ENCODE measurements around the gene CCDC184.
"Not testable (repeated sequence)": the region's sequence is repeated elsewhere in the genome, so short reads cannot be mapped to it uniquely, and the experiment has no call there.

CCDC184 gene

GRCh38 chr12:48203192-48203591 lies 19.7 kb downstream of the CCDC184 start, which contains the start of gene OR10AD1:
TSS of gene OR10AD1 (minus strand) at chr12:48203292. CDS start at chr12:48203292, 0 bp downstream.
- DNase-seq (ENCODE audit: low read depth, low spot score): no peak

GRCh38 chr12:48209495-48209894 lies 26.1 kb downstream of the CCDC184 start:
- not testable (repeated sequence) for DNase-seq (ENCODE audit: low read depth, low spot score)

DNA sequence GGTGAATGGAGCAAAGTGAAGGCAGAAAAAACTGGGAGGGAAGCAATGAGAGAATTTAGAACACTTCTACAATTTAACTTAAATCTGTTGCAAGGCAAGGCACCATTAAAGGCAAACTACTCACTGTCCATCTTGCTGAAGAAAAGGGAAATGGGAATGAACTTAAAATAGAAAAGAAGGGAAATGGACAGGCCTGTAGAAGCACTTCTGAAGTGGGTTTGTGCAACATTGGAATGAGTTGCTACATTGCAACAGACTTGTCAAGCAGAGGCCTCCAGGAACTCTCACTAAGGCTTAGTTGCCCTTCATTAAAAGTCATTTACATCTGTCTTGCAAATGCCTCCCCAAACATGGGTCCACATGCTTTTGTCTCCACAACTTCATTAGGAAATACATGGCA lies 33.3 kb downstream of the CCDC184 start:
- no peak for DNase-seq (ENCODE audit: low read depth, low spot score)

DNA sequence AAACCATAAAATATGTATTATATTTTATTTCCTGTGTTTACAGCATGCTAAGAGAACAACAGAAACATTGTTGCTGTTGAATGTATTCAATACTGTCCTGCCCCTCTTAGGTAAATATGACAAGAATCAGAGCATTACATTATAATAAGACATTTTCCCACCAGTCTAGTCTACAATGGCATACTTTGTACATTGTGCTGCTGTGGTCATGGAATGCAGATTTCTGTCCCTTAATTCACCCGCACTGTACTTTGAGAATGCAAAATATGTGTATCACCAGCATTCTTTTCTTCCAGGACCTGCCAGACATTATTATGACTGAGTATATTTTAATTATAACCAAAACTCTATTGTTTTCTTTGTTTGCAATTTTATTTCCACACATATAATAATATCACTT lies 36.2 kb downstream of the CCDC184 start:
- no peak for DNase-seq (ENCODE audit: low read depth, low spot score)

DNA sequence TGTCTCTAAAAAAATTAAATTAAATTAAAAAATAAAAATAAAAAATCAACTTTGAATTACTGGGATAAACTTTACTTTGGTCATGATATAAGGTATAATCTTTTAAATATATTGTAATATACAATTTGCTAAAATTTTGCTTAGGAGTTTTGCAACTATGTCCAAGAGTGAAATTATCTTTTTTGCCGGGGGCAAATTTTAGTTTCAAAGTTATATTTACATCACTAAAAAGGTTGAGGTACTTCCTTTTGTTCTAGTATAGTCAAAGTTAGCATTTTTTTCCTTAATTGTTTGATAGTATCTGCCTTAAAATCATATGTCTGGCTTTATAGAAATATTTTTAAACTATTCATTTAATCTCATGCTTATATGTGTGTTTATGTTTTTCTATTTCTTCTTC lies 37.3 kb downstream of the CCDC184 start:
- no peak for DNase-seq (ENCODE audit: low read depth, low spot score)

- no peak for DNase-seq (ENCODE audit: low read depth, low spot score)
These were observed 38.2 kb downstream of the CCDC184 start for GRCh38 chr12:48221645-48222044.

DNA sequence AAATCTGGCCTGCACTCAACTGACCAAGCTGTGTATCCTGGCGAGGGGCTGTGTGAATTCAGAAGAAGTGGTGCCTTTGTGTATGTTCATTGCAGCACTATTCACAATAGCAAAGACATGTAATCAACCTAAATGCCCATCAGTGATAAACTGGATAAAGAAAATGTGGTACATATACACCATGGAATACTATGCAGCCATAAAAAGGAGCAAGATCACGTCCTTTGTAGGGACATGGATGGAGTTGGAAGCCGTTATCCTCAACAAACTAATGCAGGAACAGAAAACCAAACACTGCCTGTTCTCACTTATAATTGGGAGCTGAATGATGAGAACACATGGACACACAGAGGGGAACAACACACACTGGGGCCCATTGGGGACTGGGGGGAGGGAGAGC lies 41.1 kb downstream of the CCDC184 start:
- not testable (repeated sequence) for DNase-seq (ENCODE audit: low read depth, low spot score)

DNA sequence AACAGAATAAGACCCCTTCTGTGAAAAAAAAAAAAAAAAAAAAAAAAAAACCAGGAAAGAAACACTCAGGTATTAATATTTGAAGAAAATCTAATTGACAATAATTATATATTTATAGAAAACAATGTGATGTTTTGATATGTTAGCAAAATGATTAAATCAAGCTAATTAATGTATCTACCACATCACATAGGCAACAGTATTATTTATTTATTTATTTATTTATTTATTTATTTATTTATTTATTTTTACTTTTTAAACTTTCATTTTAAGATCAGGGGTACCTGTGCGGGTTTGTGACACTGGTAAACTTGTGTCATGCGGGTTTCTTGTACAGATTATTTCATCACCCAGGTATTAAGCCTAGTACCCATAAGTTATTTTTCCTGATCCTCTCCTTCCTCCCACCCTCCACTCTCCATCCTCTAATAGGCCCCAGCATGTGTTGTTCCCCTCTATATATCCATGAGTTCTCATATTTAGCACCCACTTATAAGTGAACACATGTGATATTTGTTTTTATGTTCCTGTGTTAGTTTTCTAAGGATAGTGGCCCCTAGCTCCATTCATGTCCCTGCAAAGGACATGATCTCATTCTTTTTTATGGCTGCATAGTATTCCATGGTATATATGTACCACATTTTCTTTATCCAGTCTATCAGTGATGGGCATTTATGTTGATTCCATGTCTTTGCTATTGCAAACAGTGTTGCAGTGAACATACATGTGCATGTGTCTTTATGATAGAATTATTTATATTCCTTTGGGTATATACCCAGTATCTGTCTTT lies 47.9 kb downstream of the CCDC184 start:
- DNase-seq (ENCODE audit: low read depth, low spot score): not testable (repeated sequence)

Measured in ELF-1 (cell line).